Activated B cell treated with CpG ODN at 0.5 μM for 24 hours (primary cell): ENCODE data around the gene OR5T2. TPM values are rescaled to one million over a fixed set of nuclear protein-coding genes. Genes with fewer than 3 reads are reported as not detected.
"Not testable (repeated sequence)": the region's sequence is repeated elsewhere in the genome, so short reads cannot be mapped to it uniquely, and the experiment has no call there.

Experiments
- ATAC-seq: fragments of 200-7000 bp; cut with Tn5 transposase; one replicate; pipeline ENCODE4 v1.10.0; 2021; ENCODE audit warnings: low read depth, mild to moderate bottlenecking, moderate library complexity
- CTCF ChIA-PET: fragments of 350-600 bp; sonication (Branson Sonifier 250); formaldehyde crosslinking; loops from one replicate; lab custom pipeline; 2021; ENCODE audit warnings: antibody characterized with exemption; lab: Charles Lee
- POLR2A ChIA-PET: fragments of 350-600 bp; sonication (Branson Sonifier 250); formaldehyde crosslinking; loops from one replicate; lab custom pipeline; 2021; ENCODE audit warnings: antibody characterized with exemption; lab: Charles Lee
- DNase-seq: peaks from one replicate; pipeline ENCODE4 v3.0.0; 2022
- H3K27ac Mint-ChIP-seq: one replicate; pipeline ENCODE4 v1.8.0; 2020; ENCODE audit warnings: mixed read lengths
- H3K27me3 Mint-ChIP-seq: one replicate; pipeline ENCODE4 v1.8.0; 2021; ENCODE audit warnings: mixed read lengths
- H3K36me3 Mint-ChIP-seq: one replicate; pipeline ENCODE4 v1.8.0; 2021; ENCODE audit warnings: low read depth, mixed read lengths
- H3K4me1 Mint-ChIP-seq: one replicate; pipeline ENCODE4 v1.8.0; 2021; ENCODE audit warnings: mixed read lengths
- H3K4me3 Mint-ChIP-seq: one replicate; pipeline ENCODE4 v1.8.0; 2020; ENCODE audit warnings: mild to moderate bottlenecking, mixed read lengths
- H3K9me3 Mint-ChIP-seq: one replicate; pipeline ENCODE4 v1.8.0; 2020; ENCODE audit warnings: mixed read lengths
- CTCF ChIP-seq: fragments of 200-600 bp; IDR thresholded peaks from one replicate; pipeline ENCODE4 v1.8.0; 2022; ENCODE audit warnings: antibody characterized with exemption, mild to moderate bottlenecking
- intact Hi-C: fragments of 100-400 bp; cut with micrococcal nuclease; formaldehyde crosslinking; loops from one replicate; pipeline ENCODE4 v1.15.1; 2024
- total RNA-seq: library from RNA; stranded (reverse); gene quantifications from 2 replicates; pipeline ENCODE4 v1.2.3, GENCODE V29; 2022

The OR5T2 gene
- not detected in 2 replicates for total RNA-seq

- no peak for ATAC-seq
- H3K4me3 Mint-ChIP-seq: no peak within 1 kb of the TSS
- CTCF ChIA-PET: no interaction called here
- no peak for DNase-seq
- POLR2A ChIA-PET: no interaction called here
- no peaks in the 10 kb centered on the region for H3K27me3 Mint-ChIP-seq
- H3K9me3 Mint-ChIP-seq: peaks cover 5% of the 10 kb centered on the region
- TF ChIP-seq CTCF: no peak
- no peaks in the 10 kb centered on the region for H3K36me3 Mint-ChIP-seq
- H3K4me1 Mint-ChIP-seq: no peaks in the 10 kb centered on the region
- intact Hi-C loops: no loop called here
- no peak within 1 kb of the TSS for H3K27ac Mint-ChIP-seq
Observed at GRCh38 chr11:56234155-56234554, at the start of gene OR5T2. OR5T2 (minus strand) TSS chr11:56234255; CDS start chr11:56233062, 1,193 bp downstream.

- intact Hi-C loops: no loop called here
- POLR2A ChIA-PET: no interaction called here
- CTCF ChIA-PET: no interaction called here
- no peak for TF ChIP-seq CTCF
- no peaks in the 10 kb centered on the region for H3K27me3 Mint-ChIP-seq
- H3K4me3 Mint-ChIP-seq: no peak within 1 kb of the TSS
- ATAC-seq (no peak), DNase-seq (no peak)
- H3K9me3 Mint-ChIP-seq: peaks cover 8% of the 10 kb centered on the region
- H3K36me3 Mint-ChIP-seq: no peaks in the 10 kb centered on the region
- H3K27ac Mint-ChIP-seq: no peak within 1 kb of the TSS
- no peaks in the 10 kb centered on the region for H3K4me1 Mint-ChIP-seq
Observed at GRCh38 chr11:56273854-56274253, 39.8 kb upstream of the OR5T2 start, which contains the start of gene OR5T1. OR5T1 (plus strand) TSS chr11:56274154; CDS start chr11:56275639, 1,485 bp downstream.

GRCh38 chr11:56271092-56271491 lies 37.0 kb upstream of the OR5T2 start:
- intact Hi-C loops: no loop called here
- TF ChIP-seq CTCF: no peak

GRCh38 chr11:56251954-56252353 lies 17.9 kb upstream of the OR5T2 start, which contains the start of gene OR5T3:
OR5T3 (plus strand) TSS chr11:56252254; CDS start chr11:56252254, 0 bp downstream.
- Mint-ChIP-seq H3K9me3 (peaks cover 7% of the 10 kb centered on the region), H3K27me3 (no peaks in the 10 kb centered on the region), H3K27ac (no peak within 1 kb of the TSS), H3K36me3 (no peaks in the 10 kb centered on the region), H3K4me1 (no peaks in the 10 kb centered on the region), H3K4me3 (no peak within 1 kb of the TSS)
- intact Hi-C loops: no loop called here
- DNase-seq: no peak
- CTCF ChIA-PET: no interaction called here
- POLR2A ChIA-PET: no interaction called here
- no peak for TF ChIP-seq CTCF
- no peak for ATAC-seq

More at GRCh38 chr11:56271092-56271491, 37.0 kb upstream of the OR5T2 start:
- DNase-seq (no peak), ATAC-seq (no peak)
- no peaks in the 10 kb centered on the region for H3K4me1 Mint-ChIP-seq
- no peaks in the 10 kb centered on the region for H3K36me3 Mint-ChIP-seq
- H3K9me3 Mint-ChIP-seq: peaks cover 6% of the 10 kb centered on the region
- no peak overlapping the region for H3K27ac Mint-ChIP-seq
- no peaks in the 10 kb centered on the region for H3K27me3 Mint-ChIP-seq
- CTCF ChIA-PET: no interaction called here
- no peak overlapping the region for H3K4me3 Mint-ChIP-seq
- POLR2A ChIA-PET: no interaction called here

- H3K36me3 Mint-ChIP-seq, CTCF ChIA-PET, H3K27ac Mint-ChIP-seq, H3K27me3 Mint-ChIP-seq, intact Hi-C loops, ATAC-seq, POLR2A ChIA-PET, DNase-seq, H3K4me3 Mint-ChIP-seq, H3K4me1 Mint-ChIP-seq: not testable (repeated sequence)
- H3K9me3 Mint-ChIP-seq: peaks cover 28% of the 10 kb centered on the region
Observed at GRCh38 chr11:56219735-56220134, 14.3 kb downstream of the OR5T2 start.

- CTCF ChIA-PET: no interaction called here
- TF ChIP-seq CTCF: no peak
- Mint-ChIP-seq H3K9me3 (peaks cover 22% of the 10 kb centered on the region), H3K4me1 (no peaks in the 10 kb centered on the region), H3K27ac (no peak overlapping the region), H3K4me3 (no peak overlapping the region), H3K36me3 (no peaks in the 10 kb centered on the region), H3K27me3 (no peaks in the 10 kb centered on the region)
- ATAC-seq (no peak), DNase-seq (no peak)
- POLR2A ChIA-PET: no interaction called here
- intact Hi-C loops: no loop called here
Observed at GRCh38 chr11:56214537-56214936, 19.5 kb downstream of the OR5T2 start.
